PFSK-1 (cell line): ENCODE measurements around the gene C16orf87.

Source experiments
- FOXP2 ChIP-seq: optimal IDR thresholded peaks from 2 replicates; pipeline ENCODE3; 2011; ENCODE audit warnings: borderline replicate concordance, control low read depth, inconsistent platforms; ENCODE audit not compliant: insufficient read depth; ENCODE audit errors: extremely low read length, extremely low read depth
- POLR2AphosphoS5 ChIP-seq: IDR thresholded peaks from 2 replicates; pipeline ENCODE4 v1.6.1; 2012; ENCODE audit warnings: low read depth, mild to moderate bottlenecking, control low read depth, low read length, moderate library complexity
- SIN3A ChIP-seq: IDR thresholded peaks from 2 replicates; pipeline ENCODE4 v1.6.1; 2012; ENCODE audit warnings: mild to moderate bottlenecking, low read length, moderate library complexity, borderline replicate concordance; ENCODE audit not compliant: insufficient read depth
- TAF1 ChIP-seq: IDR thresholded peaks from 2 replicates; pipeline ENCODE4 v1.6.1; 2012; ENCODE audit warnings: low read length, control low read depth, borderline replicate concordance; ENCODE audit not compliant: insufficient read depth
- TF ChIP-seq, protein P1 (sequence below), 2 experiments: IDR thresholded peaks; 2 replicates each; pipeline versions ENCODE4 v1.6.1 to v1.8.0; 2011 to 2012; ENCODE audit warnings: low read depth in 2 of 2, low read length in 2 of 2, control low read depth in 1 of 2, inconsistent platforms in 1 of 2, mild to moderate bottlenecking in 1 of 2, moderate library complexity in 1 of 2; ENCODE audit not compliant: insufficient read depth in 1 of 2

The C16orf87 gene

DNA sequence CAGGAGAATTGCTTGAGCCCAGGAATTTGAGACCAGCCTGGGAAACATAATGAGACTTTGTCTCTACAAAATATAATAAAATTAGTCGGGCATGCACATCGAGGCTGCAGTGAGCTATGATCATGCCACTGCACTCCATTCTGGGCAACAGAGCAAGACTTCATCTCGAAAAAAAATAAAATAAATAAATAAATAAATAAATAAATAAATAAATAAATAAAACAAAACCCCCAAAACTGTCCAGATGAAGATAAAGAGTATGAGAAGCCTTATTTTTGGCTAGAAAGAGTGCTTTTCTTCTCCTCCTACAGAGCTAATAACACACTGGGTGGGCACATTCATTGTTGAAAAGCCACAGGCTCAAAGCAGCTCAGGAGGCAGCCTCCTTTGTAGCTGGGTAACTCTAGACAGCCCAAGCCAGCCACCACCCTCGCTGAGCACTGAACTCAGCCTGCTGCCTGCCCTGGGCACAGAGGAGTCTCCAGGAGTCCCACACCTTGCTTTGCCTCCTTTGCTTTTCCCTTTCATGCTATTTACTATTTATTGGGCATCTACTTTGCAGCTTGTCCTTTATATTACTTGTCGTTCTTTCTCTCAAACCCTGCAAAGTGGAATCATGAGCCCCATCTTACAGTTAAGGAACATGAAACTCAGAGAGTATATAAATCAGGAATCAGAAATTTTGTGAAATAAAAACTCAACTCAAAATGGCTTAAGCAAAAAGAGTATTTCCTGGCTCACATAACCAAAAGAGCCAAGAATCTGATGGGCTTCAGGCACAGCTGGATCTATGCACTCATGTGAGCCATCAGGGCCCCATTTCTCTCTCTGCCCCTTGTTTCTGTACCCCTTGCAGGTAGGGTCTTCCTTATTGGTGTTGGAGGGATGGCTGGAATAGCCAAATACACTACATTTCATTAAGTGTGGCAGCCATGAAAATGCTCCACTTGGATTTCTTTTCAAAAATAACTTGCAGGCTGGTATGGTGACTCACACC lies 18.1 kb upstream of the C16orf87 start:
- no peak for TF ChIP-seq POLR2AphosphoS5

DNA sequence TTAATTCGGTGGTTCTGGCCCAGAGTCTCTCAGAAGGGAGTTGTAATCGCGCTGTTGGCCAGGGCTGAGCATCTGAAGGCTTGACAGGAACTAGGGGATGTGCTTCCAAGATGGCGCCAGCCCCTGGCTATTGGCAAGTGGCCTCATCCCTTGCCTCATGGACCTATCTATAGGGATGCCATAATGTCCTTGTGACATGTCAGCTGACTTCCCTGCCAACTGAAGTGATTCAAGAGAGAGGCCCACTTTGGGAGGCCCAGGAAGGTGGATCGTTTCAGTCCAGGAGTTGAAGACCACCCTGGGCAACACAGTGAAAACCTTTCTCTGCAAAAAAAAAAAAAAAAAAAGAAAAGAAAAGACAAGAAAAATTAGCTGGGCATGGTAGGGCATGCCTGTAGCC lies 15.0 kb upstream of the C16orf87 start:
- TF ChIP-seq FOXP2: no peak
- no peak for TF ChIP-seq POLR2AphosphoS5
- no peak for TF ChIP-seq TAF1
- TF ChIP-seq SIN3A: no peak
- TF ChIP-seq, protein P1, sequence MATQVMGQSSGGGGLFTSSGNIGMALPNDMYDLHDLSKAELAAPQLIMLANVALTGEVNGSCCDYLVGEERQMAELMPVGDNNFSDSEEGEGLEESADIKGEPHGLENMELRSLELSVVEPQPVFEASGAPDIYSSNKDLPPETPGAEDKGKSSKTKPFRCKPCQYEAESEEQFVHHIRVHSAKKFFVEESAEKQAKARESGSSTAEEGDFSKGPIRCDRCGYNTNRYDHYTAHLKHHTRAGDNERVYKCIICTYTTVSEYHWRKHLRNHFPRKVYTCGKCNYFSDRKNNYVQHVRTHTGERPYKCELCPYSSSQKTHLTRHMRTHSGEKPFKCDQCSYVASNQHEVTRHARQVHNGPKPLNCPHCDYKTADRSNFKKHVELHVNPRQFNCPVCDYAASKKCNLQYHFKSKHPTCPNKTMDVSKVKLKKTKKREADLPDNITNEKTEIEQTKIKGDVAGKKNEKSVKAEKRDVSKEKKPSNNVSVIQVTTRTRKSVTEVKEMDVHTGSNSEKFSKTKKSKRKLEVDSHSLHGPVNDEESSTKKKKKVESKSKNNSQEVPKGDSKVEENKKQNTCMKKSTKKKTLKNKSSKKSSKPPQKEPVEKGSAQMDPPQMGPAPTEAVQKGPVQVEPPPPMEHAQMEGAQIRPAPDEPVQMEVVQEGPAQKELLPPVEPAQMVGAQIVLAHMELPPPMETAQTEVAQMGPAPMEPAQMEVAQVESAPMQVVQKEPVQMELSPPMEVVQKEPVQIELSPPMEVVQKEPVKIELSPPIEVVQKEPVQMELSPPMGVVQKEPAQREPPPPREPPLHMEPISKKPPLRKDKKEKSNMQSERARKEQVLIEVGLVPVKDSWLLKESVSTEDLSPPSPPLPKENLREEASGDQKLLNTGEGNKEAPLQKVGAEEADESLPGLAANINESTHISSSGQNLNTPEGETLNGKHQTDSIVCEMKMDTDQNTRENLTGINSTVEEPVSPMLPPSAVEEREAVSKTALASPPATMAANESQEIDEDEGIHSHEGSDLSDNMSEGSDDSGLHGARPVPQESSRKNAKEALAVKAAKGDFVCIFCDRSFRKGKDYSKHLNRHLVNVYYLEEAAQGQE (IDR thresholded peaks at IDR 0.05; ENCODE audit: insufficient read depth in 1 of 2, low read depth in 2 of 2, low read length in 2 of 2): no peak

DNA sequence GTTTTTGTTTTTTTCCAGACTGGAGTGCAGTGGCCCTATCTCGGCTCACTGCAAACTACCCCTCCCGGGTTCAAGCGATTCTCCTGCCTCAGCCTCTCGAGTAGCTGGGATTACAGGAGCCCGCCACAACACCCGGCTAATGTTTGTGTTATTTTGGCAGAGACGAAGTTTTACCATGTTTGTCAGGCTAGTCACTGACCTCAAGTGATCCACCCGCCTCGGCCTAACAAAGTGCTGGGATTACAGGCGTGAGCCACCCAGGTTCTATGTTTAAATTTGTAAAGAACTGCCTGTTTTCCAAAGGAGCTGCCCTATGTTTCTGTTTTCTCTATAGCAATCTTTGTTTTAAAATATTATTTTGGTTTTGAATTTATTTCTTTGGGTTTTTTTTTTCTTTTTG lies 13.8 kb upstream of the C16orf87 start:
- TF ChIP-seq FOXP2: no peak
- no peak for TF ChIP-seq SIN3A
- no peak for TF ChIP-seq POLR2AphosphoS5

DNA sequence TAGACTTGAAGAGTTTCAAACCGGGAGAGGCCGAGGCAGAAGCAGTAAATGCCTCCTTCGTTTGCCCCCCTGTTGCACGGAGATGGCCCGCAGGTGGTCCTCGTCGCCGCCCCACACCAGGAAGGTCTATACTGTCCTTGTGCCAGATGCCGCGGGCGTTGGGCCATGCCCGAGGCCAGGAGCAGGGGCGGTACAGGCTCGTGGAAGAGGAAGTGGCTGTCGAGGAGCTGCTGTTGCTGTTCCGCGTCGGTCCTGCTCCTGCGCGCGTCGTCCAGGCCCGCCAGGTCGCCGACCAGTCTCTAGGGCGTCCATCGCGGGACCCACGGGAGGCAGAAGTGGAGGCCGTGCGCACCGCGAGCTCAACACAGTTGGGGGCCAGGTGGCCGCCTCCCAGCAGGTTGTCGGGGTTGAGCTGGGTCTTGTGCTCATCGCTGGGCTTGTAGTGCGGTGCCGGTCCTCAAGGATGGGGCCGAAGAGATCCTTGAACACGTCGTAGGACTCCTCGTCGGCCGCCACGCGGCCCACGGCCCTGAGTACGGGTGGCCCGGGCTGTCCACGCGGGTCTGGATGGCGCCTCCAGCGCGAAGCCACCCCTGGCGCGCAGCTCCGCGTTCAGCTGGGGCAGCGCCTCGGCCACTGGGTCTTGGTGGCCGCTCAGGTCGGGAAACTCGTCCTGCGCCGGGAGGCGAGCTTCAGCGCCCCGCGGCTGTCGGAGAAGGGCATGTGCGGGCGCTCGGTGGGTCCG lies 13.1 kb upstream of the C16orf87 start:
- TF ChIP-seq FOXP2 (no peak), POLR2AphosphoS5 (no peak)
- TF ChIP-seq, protein P1 (IDR thresholded peaks at IDR 0.05; ENCODE audit: insufficient read depth in 1 of 2, low read depth in 2 of 2, low read length in 2 of 2): no peak

DNA sequence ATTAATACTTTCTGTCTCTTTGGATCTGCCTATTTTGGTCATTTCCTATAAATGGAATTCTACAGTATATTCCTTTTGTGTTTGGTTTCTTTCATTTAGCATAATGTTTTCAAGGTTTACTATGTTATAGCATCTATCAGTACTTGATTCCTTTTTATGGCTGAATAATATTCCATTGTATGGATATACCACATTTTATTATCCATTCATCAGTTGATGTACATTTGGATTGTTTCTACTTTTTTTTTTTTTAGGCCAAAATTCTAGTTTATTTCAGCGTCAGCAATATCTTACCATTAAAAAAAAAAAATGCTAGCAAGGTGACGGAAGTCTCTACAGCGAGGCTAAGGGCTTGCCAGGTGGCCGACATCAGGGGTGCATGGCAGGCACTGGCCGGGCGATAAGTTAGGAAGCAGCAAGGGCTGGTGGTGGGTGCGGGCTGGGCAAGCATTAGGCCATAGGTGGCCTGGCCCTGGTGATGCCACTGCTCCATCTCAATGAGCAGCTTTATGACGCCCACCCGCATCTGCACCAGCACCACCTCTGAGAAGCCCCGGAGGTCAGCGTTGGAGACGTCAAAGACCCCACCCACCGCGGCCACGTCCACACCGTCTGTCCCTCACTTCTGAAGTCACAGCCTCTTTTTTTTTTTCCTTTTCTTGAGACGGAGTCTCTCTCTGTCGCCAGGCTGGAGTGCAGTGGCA lies 11.4 kb upstream of the C16orf87 start:
- no peak for TF ChIP-seq FOXP2
- no peak for TF ChIP-seq SIN3A
- no peak for TF ChIP-seq TAF1
- TF ChIP-seq POLR2AphosphoS5: no peak
- TF ChIP-seq, protein P1 (IDR thresholded peaks at IDR 0.05; ENCODE audit: insufficient read depth in 1 of 2, low read depth in 2 of 2, low read length in 2 of 2): no peak
